Nephron (organoid): ENCODE data around the gene SNRNP200.

Experiments
- H3K27ac Mint-ChIP-seq, 3 experiments: 2 replicates each; pipeline ENCODE4 v1.8.0; 2020; ENCODE audit warnings: mixed read lengths in 3 of 3, mild to moderate bottlenecking in 2 of 3, moderate library complexity in 1 of 3
- H3K27me3 Mint-ChIP-seq: 2 replicates; pipeline ENCODE4 v1.8.0; 2021; ENCODE audit warnings: low read depth, mild to moderate bottlenecking, moderate library complexity, mixed read lengths
- H3K36me3 Mint-ChIP-seq: 2 replicates; pipeline ENCODE4 v1.8.0; 2020; ENCODE audit warnings: low read depth, mixed read lengths
- H3K4me1 Mint-ChIP-seq: 2 replicates; pipeline ENCODE4 v1.8.0; 2020; ENCODE audit warnings: mixed read lengths
- H3K4me3 Mint-ChIP-seq, 3 experiments: 2 replicates each; pipeline ENCODE4 v1.8.0; 2020; ENCODE audit warnings: mild to moderate bottlenecking in 3 of 3, mixed read lengths in 3 of 3, moderate library complexity in 2 of 3
- H3K9me3 Mint-ChIP-seq: 2 replicates; pipeline ENCODE4 v1.8.0; 2020; ENCODE audit warnings: mixed read lengths
- CTCF ChIP-seq, 3 experiments: fragments of 200-600 bp; sonication (generic); IDR thresholded peaks; one replicate each; pipeline ENCODE4 v1.5.0; 2021; ENCODE audit warnings: antibody characterized with exemption in 3 of 3; ENCODE audit not compliant: unreplicated experiment in 3 of 3

SNRNP200 gene

GRCh38 chr2:96345868-96346462 lies 40.6 kb upstream of the SNRNP200 start:
- no peak for TF ChIP-seq CTCF (IDR thresholded peaks at IDR 0.05; ENCODE audit: unreplicated experiment in 3 of 3)
- no peaks in the 10 kb centered on the region for H3K27me3 Mint-ChIP-seq
- no peaks in the 10 kb centered on the region for H3K4me1 Mint-ChIP-seq

GRCh38 chr2:96345438-96345837 lies 40.1 kb upstream of the SNRNP200 start:
- no peaks in the 10 kb centered on the region for H3K9me3 Mint-ChIP-seq
- no peak overlapping the region for H3K4me3 Mint-ChIP-seq
- no peaks in the 10 kb centered on the region for H3K27me3 Mint-ChIP-seq
- no peak overlapping the region for H3K27ac Mint-ChIP-seq
- H3K36me3 Mint-ChIP-seq, result peaks cover 35% of the 10 kb centered on the region
- no peaks in the 10 kb centered on the region for H3K4me1 Mint-ChIP-seq
- TF ChIP-seq CTCF (IDR thresholded peaks at IDR 0.05; ENCODE audit: unreplicated experiment in 3 of 3), result peak in 1 of 3 experiments; percentile 13

More at GRCh38 chr2:96345868-96346462, 40.6 kb upstream of the SNRNP200 start:
- Mint-ChIP-seq H3K4me3 (no peak overlapping the region), H3K9me3 (no peaks in the 10 kb centered on the region), H3K36me3 (peaks cover 35% of the 10 kb centered on the region), H3K27ac (no peak overlapping the region)

- Mint-ChIP-seq H3K9me3 (no peaks in the 10 kb centered on the region), H3K4me1 (no peaks in the 10 kb centered on the region), H3K36me3 (peaks cover 40% of the 10 kb centered on the region), H3K4me3 (no peak overlapping the region), H3K27me3 (no peaks in the 10 kb centered on the region), H3K27ac (no peak overlapping the region)
- no peak for TF ChIP-seq CTCF (IDR thresholded peaks at IDR 0.05; ENCODE audit: unreplicated experiment in 3 of 3)
These were observed 38.7 kb upstream of the SNRNP200 start for GRCh38 chr2:96344011-96344410.

GRCh38 chr2:96342085-96342484 lies 36.7 kb upstream of the SNRNP200 start:
- no peak for TF ChIP-seq CTCF (IDR thresholded peaks at IDR 0.05; ENCODE audit: unreplicated experiment in 3 of 3)
- peaks cover 40% of the 10 kb centered on the region for H3K36me3 Mint-ChIP-seq
- no peaks in the 10 kb centered on the region for H3K9me3 Mint-ChIP-seq
- H3K4me3 Mint-ChIP-seq, result no peak overlapping the region
- no peak overlapping the region for H3K27ac Mint-ChIP-seq
- no peaks in the 10 kb centered on the region for H3K4me1 Mint-ChIP-seq
- H3K27me3 Mint-ChIP-seq, result no peaks in the 10 kb centered on the region

- no peaks in the 10 kb centered on the region for H3K9me3 Mint-ChIP-seq
- no peak for TF ChIP-seq CTCF (IDR thresholded peaks at IDR 0.05; ENCODE audit: unreplicated experiment in 3 of 3)
- H3K36me3 Mint-ChIP-seq, result peaks cover 37% of the 10 kb centered on the region
- no peak overlapping the region for H3K4me3 Mint-ChIP-seq
- peaks cover 3% of the 10 kb centered on the region for H3K4me1 Mint-ChIP-seq
- H3K27me3 Mint-ChIP-seq, result no peaks in the 10 kb centered on the region
- no peak overlapping the region for H3K27ac Mint-ChIP-seq
These were observed 36.3 kb upstream of the SNRNP200 start for GRCh38 chr2:96341641-96342040.
